ENCODE measurements around the gene TBC1D1. TPM values are rescaled to one million over a fixed set of nuclear protein-coding genes. Genes with fewer than 3 reads are reported as not detected.

The TBC1D1 gene
- polyA plus RNA-seq, 1 donor (not counting 4 experiments of a cell fraction or from before 2014, with no cell fraction given) = 32.5 TPM

DNA sequence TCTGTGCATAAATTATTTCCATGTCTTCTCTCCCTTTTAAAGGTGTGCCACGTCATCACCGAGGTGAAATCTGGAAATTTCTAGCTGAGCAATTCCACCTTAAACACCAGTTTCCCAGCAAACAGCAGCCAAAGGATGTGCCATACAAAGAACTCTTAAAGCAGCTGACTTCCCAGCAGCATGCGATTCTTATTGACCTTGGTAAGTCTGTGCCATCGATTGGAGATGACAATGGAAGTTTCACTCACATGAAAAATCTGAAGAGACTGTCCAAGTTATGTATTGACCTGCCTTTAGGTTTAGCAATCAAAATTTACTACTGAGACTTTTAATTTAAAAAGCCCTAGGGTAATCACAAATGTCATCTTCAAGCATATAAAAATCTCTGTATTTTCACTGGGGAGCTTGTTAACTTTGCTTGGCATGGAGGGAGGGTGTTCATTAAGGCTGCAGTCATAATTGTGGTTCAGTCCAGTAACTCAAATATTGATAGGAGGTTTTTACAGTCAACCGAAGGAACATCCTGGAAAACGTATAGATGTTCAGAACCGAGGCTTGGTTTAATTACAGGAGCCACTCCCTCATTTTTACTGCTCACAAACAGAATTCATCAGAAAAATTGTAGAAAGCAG, 212.2 kb downstream of the TBC1D1 start:
- no peak overlapping the region for H2AFZ ChIP-seq (ENCODE audit: control insufficient read depth, low read length)
- no peaks in the 10 kb centered on the region for H3K9me1 ChIP-seq (ENCODE audit: control insufficient read depth, extremely low read depth, insufficient read depth, low read length)
- peaks cover 39% of the 10 kb centered on the region for H3K4me1 ChIP-seq (ENCODE audit: control insufficient read depth, extremely low read depth, insufficient read depth, low read length)
- H3K79me2 ChIP-seq (ENCODE audit: control insufficient read depth, insufficient read depth, low read length) = no peaks in the 10 kb centered on the region
- no peak overlapping the region for H3K4me2 ChIP-seq (ENCODE audit: control insufficient read depth, extremely low read depth, insufficient read depth, low read depth, low read length)
- peaks cover 0 to 3% of the 10 kb centered on the region in 2 experiments for H3K36me3 ChIP-seq (ENCODE audit: control insufficient read depth in 2 of 2, extremely low read depth in 1 of 2, insufficient read depth in 2 of 2, low read length in 2 of 2)
- H3K27ac ChIP-seq (ENCODE audit: control insufficient read depth, insufficient read depth, low read length) = peak overlapping the region; percentile 76
- H3K9ac ChIP-seq (ENCODE audit: control insufficient read depth, extremely low read depth, insufficient read depth, low read length) = peak overlapping the region; percentile 49
- H4K20me1 ChIP-seq (ENCODE audit: control insufficient read depth, extremely low read depth, insufficient read depth, low read length) = no peaks in the 10 kb centered on the region
- FAIRE-seq (peak; percentile 53), DNase-seq (ENCODE audit: low read depth, low spot score) (no peak)
- no peaks in the 10 kb centered on the region for H3K9me3 ChIP-seq (ENCODE audit: control insufficient read depth, low read depth, low read length)
- TF ChIP-seq CTCF (optimal IDR thresholded peaks at IDR 0.05 in 1 of 3, IDR thresholded peaks at IDR 0.05 in 1 of 3, conservative IDR thresholded peaks at IDR 0.05 in 1 of 3; ENCODE audit: extremely low read depth in 1 of 3, insufficient read depth in 2 of 3, low read length in 3 of 3) (no peak), EZH2 (IDR thresholded peaks at IDR 0.05; ENCODE audit: low read length) (no peak)
- no peaks in the 10 kb centered on the region for H3K27me3 ChIP-seq (ENCODE audit: control insufficient read depth, extremely low read depth, insufficient read depth, low read length)
- no peak overlapping the region for H3K4me3 ChIP-seq (ENCODE audit: control insufficient read depth in 2 of 3, extremely low read depth in 1 of 3, insufficient read depth in 2 of 3, low read depth in 1 of 3, low read length in 3 of 3)
- dilution Hi-C loops (cut with MboI; ENCODE audit: extremely low pct_ligation_motif_present, low sequenced_read_pairs) = no loop called here

DNA sequence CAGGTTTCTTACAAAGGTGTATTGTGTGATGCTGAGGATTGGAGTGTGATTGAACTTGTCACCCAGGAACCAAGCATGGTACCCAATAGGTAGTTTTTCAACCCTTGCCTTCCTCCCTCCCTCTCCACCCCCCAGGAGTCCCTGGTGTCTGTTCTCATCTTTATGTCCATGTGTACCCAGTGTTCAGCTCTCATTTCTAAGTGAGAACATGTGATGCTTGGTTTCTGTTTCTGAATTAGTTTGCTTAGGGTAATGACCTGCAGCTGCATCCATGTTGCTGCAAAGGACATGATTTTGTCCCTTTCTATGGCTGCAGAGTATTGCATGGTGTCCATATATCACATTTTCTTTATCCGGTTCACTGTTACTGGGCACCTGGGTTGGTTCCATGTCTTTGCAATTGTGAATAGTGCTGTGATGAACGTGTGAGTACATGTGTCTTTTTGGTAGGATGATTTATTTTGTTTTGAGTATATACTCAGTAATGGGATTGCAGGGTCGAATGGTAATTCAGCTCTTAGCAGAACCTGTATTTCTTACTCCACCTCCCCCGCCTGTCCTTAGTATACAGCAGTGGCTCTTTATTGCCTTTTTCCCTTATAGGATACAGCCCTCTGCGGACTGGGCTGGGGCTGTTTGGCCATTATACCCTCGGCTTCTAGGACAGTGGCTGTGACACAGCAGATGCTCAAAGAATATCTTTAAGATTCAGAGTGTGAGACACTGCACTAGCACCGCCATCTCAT, 214.8 kb downstream of the TBC1D1 start:
- FAIRE-seq (no peak), DNase-seq (ENCODE audit: low read depth, low spot score) (no peak)
- H3K4me3 ChIP-seq (ENCODE audit: control insufficient read depth in 2 of 3, extremely low read depth in 1 of 3, insufficient read depth in 2 of 3, low read depth in 1 of 3, low read length in 3 of 3) = no peak overlapping the region
- H3K4me1 ChIP-seq (ENCODE audit: control insufficient read depth, extremely low read depth, insufficient read depth, low read length) = peaks cover 17% of the 10 kb centered on the region
- no peak overlapping the region for H3K4me2 ChIP-seq (ENCODE audit: control insufficient read depth, extremely low read depth, insufficient read depth, low read depth, low read length)
- peaks cover 0 to 6% of the 10 kb centered on the region in 2 experiments for H3K36me3 ChIP-seq (ENCODE audit: control insufficient read depth in 2 of 2, extremely low read depth in 1 of 2, insufficient read depth in 2 of 2, low read length in 2 of 2)
- no peak for TF ChIP-seq CTCF (optimal IDR thresholded peaks at IDR 0.05 in 1 of 3, IDR thresholded peaks at IDR 0.05 in 1 of 3, conservative IDR thresholded peaks at IDR 0.05 in 1 of 3; ENCODE audit: extremely low read depth in 1 of 3, insufficient read depth in 2 of 3, low read length in 3 of 3)
- no peaks in the 10 kb centered on the region for H3K27me3 ChIP-seq (ENCODE audit: control insufficient read depth, extremely low read depth, insufficient read depth, low read length)
- no peaks in the 10 kb centered on the region for H3K9me3 ChIP-seq (ENCODE audit: control insufficient read depth, low read depth, low read length)
- no peaks in the 10 kb centered on the region for H3K79me2 ChIP-seq (ENCODE audit: control insufficient read depth, insufficient read depth, low read length)
- no peaks in the 10 kb centered on the region for H4K20me1 ChIP-seq (ENCODE audit: control insufficient read depth, extremely low read depth, insufficient read depth, low read length)
- H3K27ac ChIP-seq (ENCODE audit: control insufficient read depth, insufficient read depth, low read length) = no peak overlapping the region
- H3K9ac ChIP-seq (ENCODE audit: control insufficient read depth, extremely low read depth, insufficient read depth, low read length) = no peak overlapping the region
- H3K9me1 ChIP-seq (ENCODE audit: control insufficient read depth, extremely low read depth, insufficient read depth, low read length) = no peaks in the 10 kb centered on the region
- dilution Hi-C loops (cut with MboI; ENCODE audit: extremely low pct_ligation_motif_present, low sequenced_read_pairs) = no loop called here
- no peak overlapping the region for H2AFZ ChIP-seq (ENCODE audit: control insufficient read depth, low read length)

All from keratinocyte (primary cell).